H1 (cell line): ENCODE measurements around the gene STXBP4. TPM values are rescaled to one million over a fixed set of nuclear protein-coding genes. Genes with fewer than 3 reads are reported as not detected.

Source experiments
- CTCF ChIA-PET: fragments of 300-600 bp; sonication (Branson Sonifier 250); formaldehyde crosslinking; loops from one replicate; lab custom pipeline; 2021; ENCODE audit not compliant: partially characterized antibody; lab: Charles Lee
- POLR2A ChIA-PET: fragments of 300-600 bp; sonication (Branson Sonifier 250); formaldehyde crosslinking; loops from one replicate; lab custom pipeline; 2021; ENCODE audit warnings: inconsistent platforms; ENCODE audit not compliant: partially characterized antibody; lab: Charles Lee
- DNase-seq, 2 experiments: peaks; one replicate each; pipeline versions ENCODE4 v3.0.0 to v3.0.0-alpha.2; 2010 to 2022; ENCODE audit warnings: low spot score in 2 of 2, low read depth in 1 of 2, mixed read lengths in 1 of 2
- FAIRE-seq: peaks from 2 replicates; lab custom pipeline; 2011; peaks lifted over from hg19 to GRCh38; lab: Jason Lieb, UNC
- H2AFZ ChIP-seq: 2 replicates; pipeline ENCODE4 v1.8.1; 2012; ENCODE audit warnings: low read length, inconsistent platforms
- H2AK5ac ChIP-seq: 2 replicates; pipeline ENCODE4 v1.6.1; 2013; ENCODE audit warnings: low read depth, low read length
- H2BK120ac ChIP-seq: replicated peaks from 2 replicates; pipeline ENCODE3; 2013; ENCODE audit warnings: low read depth, low read length, inconsistent platforms
- H2BK12ac ChIP-seq: 2 replicates; pipeline ENCODE4 v1.6.1; 2013; ENCODE audit warnings: low read depth, low read length
- H2BK15ac ChIP-seq: 2 replicates; pipeline ENCODE4 v1.6.1; 2013; ENCODE audit warnings: low read length
- H2BK20ac ChIP-seq: 2 replicates; pipeline ENCODE4 v1.6.1; 2013; ENCODE audit warnings: low read length
- H2BK5ac ChIP-seq: 2 replicates; pipeline ENCODE4 v1.6.1; 2013; ENCODE audit warnings: low read depth, low read length
- H3K14ac ChIP-seq: 2 replicates; pipeline ENCODE4 v1.6.1; 2013; ENCODE audit warnings: inconsistent platforms; ENCODE audit not compliant: insufficient read length
- H3K18ac ChIP-seq: 2 replicates; pipeline ENCODE4 v1.6.1; 2013; ENCODE audit warnings: low read length; ENCODE audit errors: extremely low read depth
- H3K23ac ChIP-seq: 2 replicates; pipeline ENCODE4 v1.6.1; 2013; ENCODE audit warnings: inconsistent platforms; ENCODE audit not compliant: insufficient read length
- H3K23me2 ChIP-seq: 2 replicates; pipeline ENCODE4 v1.6.1; 2013; ENCODE audit warnings: low read depth, low read length
- H3K27ac ChIP-seq: 2 replicates; pipeline ENCODE4 v1.6.1; 2011; ENCODE audit warnings: low read depth, low read length, inconsistent platforms
- H3K27me3 ChIP-seq, 4 experiments: replicated peaks in 1 of 4; 1 replicate in 1 of 4; 2 replicates in 3 of 4; pipeline versions ENCODE4 v1.6.1 to v1.8.1; 2011 to 2013; ENCODE audit warnings: low read length in 3 of 4, mild to moderate bottlenecking in 3 of 4, inconsistent platforms in 2 of 4, mixed read lengths in 2 of 4, moderate library complexity in 1 of 4; ENCODE audit not compliant: control insufficient read depth in 3 of 4, insufficient read depth in 3 of 4; ENCODE audit errors: extremely low read depth in 1 of 4
- H3K36me3 ChIP-seq, 4 experiments: 2 replicates each; pipeline versions ENCODE4 v1.6.1 to v1.8.1; 2011 to 2013; ENCODE audit warnings: mild to moderate bottlenecking in 4 of 4, low read length in 3 of 4, moderate library complexity in 2 of 4, control low read depth in 1 of 4, inconsistent platforms in 1 of 4; ENCODE audit not compliant: insufficient read depth in 4 of 4, control insufficient read depth in 2 of 4
- H3K4ac ChIP-seq: replicated peaks from 2 replicates; pipeline ENCODE3; 2013; ENCODE audit warnings: low read length, low read depth, mixed read lengths, inconsistent platforms; ENCODE audit not compliant: insufficient read length
- H3K4me1 ChIP-seq, 4 experiments: replicated peaks in 1 of 4; 1 replicate in 1 of 4; 2 replicates in 3 of 4; pipeline versions ENCODE4 v1.6.1 to v1.8.1; 2011 to 2013; ENCODE audit warnings: low read length in 3 of 4, inconsistent platforms in 2 of 4, mixed read lengths in 1 of 4; ENCODE audit not compliant: insufficient read depth in 4 of 4, control insufficient read depth in 3 of 4
- H3K4me2 ChIP-seq, 2 experiments: 2 replicates each; pipeline versions ENCODE4 v1.6.1 to v1.8.1; 2011 to 2013; ENCODE audit warnings: low read depth in 2 of 2, low read length in 2 of 2, control low read depth in 1 of 2, inconsistent platforms in 1 of 2, mild to moderate bottlenecking in 1 of 2; ENCODE audit not compliant: insufficient read depth in 1 of 2
- H3K4me3 ChIP-seq, 4 experiments: fragments of 200-600, 300-600 bp in 1 of 4; sonication (generic), shearing (Covaris generic), sonication (Bioruptor Twin) in 1 of 4; 2 replicates each; pipeline versions ENCODE4 v1.5.1 to v1.8.1; 2011 to 2016; ENCODE audit warnings: low read length in 4 of 4, low read depth in 3 of 4, control low read depth in 2 of 4, inconsistent platforms in 2 of 4, mild to moderate bottlenecking in 2 of 4, mixed read lengths in 1 of 4, moderate library complexity in 1 of 4; ENCODE audit not compliant: insufficient read depth in 2 of 4; ENCODE audit errors: extremely low read depth in 1 of 4
- H3K56ac ChIP-seq: replicated peaks from 2 replicates; pipeline ENCODE3; 2013; ENCODE audit warnings: low read depth, mild to moderate bottlenecking, mixed read lengths, low read length, inconsistent platforms; ENCODE audit not compliant: insufficient read length
- H3K79me1 ChIP-seq: 2 replicates; pipeline ENCODE4 v1.6.1; 2013; ENCODE audit warnings: low read depth, low read length, control low read depth
- H3K79me2 ChIP-seq, 2 experiments: 2 replicates each; pipeline versions ENCODE4 v1.6.1 to v1.8.1; 2012 to 2013; ENCODE audit warnings: low read length in 2 of 2, mild to moderate bottlenecking in 2 of 2, inconsistent platforms in 1 of 2; ENCODE audit not compliant: insufficient read depth in 2 of 2, control insufficient read depth in 1 of 2
- H3K9ac ChIP-seq, 4 experiments: replicated peaks in 1 of 4; 1 replicate in 1 of 4; 2 replicates in 3 of 4; pipeline versions ENCODE4 v1.6.1 to v1.8.1; 2011 to 2013; ENCODE audit warnings: low read depth in 3 of 4, low read length in 3 of 4, control low read depth in 2 of 4, mild to moderate bottlenecking in 2 of 4, moderate library complexity in 2 of 4, inconsistent platforms in 1 of 4; ENCODE audit errors: extremely low read depth in 1 of 4
- H3K9me3 ChIP-seq, 2 experiments: 2 replicates each; pipeline versions ENCODE4 v1.6.1 to v1.8.1; 2012 to 2013; ENCODE audit warnings: mild to moderate bottlenecking in 2 of 2, moderate library complexity in 2 of 2, control low read depth in 1 of 2, inconsistent platforms in 1 of 2, low read depth in 1 of 2, low read length in 1 of 2, mixed read lengths in 1 of 2; ENCODE audit not compliant: insufficient read depth in 2 of 2
- H4K20me1 ChIP-seq, 2 experiments: replicated peaks in 1 of 2; 2 replicates each; pipeline versions ENCODE3 to v1.8.1; 2011 to 2013; ENCODE audit warnings: inconsistent platforms in 2 of 2, low read length in 2 of 2, mild to moderate bottlenecking in 1 of 2; ENCODE audit not compliant: insufficient read depth in 2 of 2, control insufficient read depth in 1 of 2
- H4K5ac ChIP-seq: 2 replicates; pipeline ENCODE4 v1.6.1; 2013; ENCODE audit warnings: low read length, low read depth, mixed read lengths, inconsistent platforms; ENCODE audit not compliant: insufficient read length
- H4K8ac ChIP-seq: 2 replicates; pipeline ENCODE4 v1.8.0; 2013; ENCODE audit warnings: mild to moderate bottlenecking, moderate library complexity, low read length, inconsistent platforms; ENCODE audit not compliant: insufficient read depth; ENCODE audit errors: extremely low read depth
- H4K91ac ChIP-seq: replicated peaks from 2 replicates; pipeline ENCODE3; 2013; ENCODE audit warnings: low read length, mixed read lengths, inconsistent platforms; ENCODE audit not compliant: insufficient read length
- BCL11A ChIP-seq, 2 experiments: IDR thresholded peaks; one replicate each; pipeline ENCODE4 v1.6.1; 2011; ENCODE audit warnings: low read depth in 2 of 2, low read length in 2 of 2, mild to moderate bottlenecking in 2 of 2
- CBX5 ChIP-seq: fragments of 300-800, 300-1000 bp; sonication (generic); IDR thresholded peaks from 2 replicates; pipeline ENCODE4 v1.7.1; 2016; ENCODE audit warnings: antibody characterized with exemption, low read length, low read depth
- GTF2F1 ChIP-seq: IDR thresholded peaks from 2 replicates; pipeline ENCODE4 v1.6.1; 2012; ENCODE audit warnings: low read depth, low read length, improper control_type of control experiment, borderline replicate concordance
- HDAC2 ChIP-seq, 2 experiments: fragments of 300-600 bp in 1 of 2; sonication (generic) in 1 of 2; IDR thresholded peaks; 2 replicates each; pipeline ENCODE4 v1.6.1; 2011 to 2012; ENCODE audit warnings: low read depth in 2 of 2, low read length in 2 of 2, mild to moderate bottlenecking in 2 of 2, moderate library complexity in 2 of 2, borderline replicate concordance in 1 of 2, inconsistent platforms in 1 of 2
- JUN ChIP-seq: IDR thresholded peaks from 2 replicates; pipeline ENCODE4 v1.6.1; 2011; ENCODE audit warnings: low read depth, mild to moderate bottlenecking, improper control_type of control experiment, low read length
- JUND ChIP-seq: IDR thresholded peaks from 2 replicates; pipeline ENCODE4 v1.6.1; 2011; ENCODE audit warnings: mild to moderate bottlenecking, improper control_type of control experiment, low read length
- NANOG ChIP-seq: IDR thresholded peaks from 2 replicates; pipeline ENCODE4 v1.6.1; 2011; ENCODE audit warnings: low read length, low read depth, mild to moderate bottlenecking, inconsistent platforms; ENCODE audit not compliant: insufficient read depth, poor library complexity, severe bottlenecking
- POU5F1 ChIP-seq: IDR thresholded peaks from 2 replicates; pipeline ENCODE4 v1.6.1; 2011; ENCODE audit warnings: low read depth, mild to moderate bottlenecking, low read length, moderate library complexity
- SP4 ChIP-seq: IDR thresholded peaks from 2 replicates; pipeline ENCODE4 v1.6.1; 2012; ENCODE audit warnings: low read length, inconsistent platforms
- TAF7 ChIP-seq: optimal IDR thresholded peaks from 2 replicates; pipeline ENCODE3; 2011; ENCODE audit warnings: low read depth, mild to moderate bottlenecking, inconsistent platforms, low read length, moderate library complexity, borderline replicate concordance
- TBP ChIP-seq: IDR thresholded peaks from 2 replicates; pipeline ENCODE4 v1.6.1; 2011; ENCODE audit warnings: low read depth, low read length, improper control_type of control experiment
- TCF12 ChIP-seq: IDR thresholded peaks from 2 replicates; pipeline ENCODE4 v1.6.1; 2011; ENCODE audit warnings: low read depth, mild to moderate bottlenecking, low read length
- WGBS, 2 experiments: shearing (Covaris generic) in 1 of 2; methylation state at CpG; one replicate each; pipeline versions ENCODE4 v1.1.6 to v1.1.7; 2013 to 2015; ENCODE audit warnings: low lambda C conversion rate in 2 of 2, mixed read lengths in 2 of 2, inconsistent platforms in 1 of 2, low coverage in 1 of 2, missing lambda C conversion rate in 1 of 2; ENCODE audit not compliant: insufficient replicate concordance in 2 of 2, insufficient coverage in 1 of 2, insufficient read length in 1 of 2; ENCODE audit errors: extremely low coverage in 1 of 2, missing lambda C conversion rate in 1 of 2; 5-methylcytosine and 5-hydroxymethylcytosine counted together
- polyA plus RNA-seq, 7 experiments: library from polyadenylated mRNA; depleted of rRNA in 3 of 7; stranded (reverse) in 5 of 7; unstranded in 2 of 7; fragments of >200 nt in 5 of 7; fragments of 200-250 nt in 2 of 7; gene quantifications; 1 replicate in 5 of 7; 2 replicates in 1 of 7; 4 replicates in 1 of 7; pipeline versions ENCODE4 v1.2.1 to v1.2.3, GENCODE V29; 2011 to 2013; ENCODE audit warnings: missing spikeins in 2 of 7, mixed read lengths in 2 of 7
- total RNA-seq: library from RNA; stranded (reverse); fragmentation: NEBNext Ultra II Directional; extraction: Animal tissue kit (Norgen Biotek cat#: 25700); gene quantifications from 2 replicates; pipeline ENCODE4 v1.2.1, GENCODE V29; 2021

Gene STXBP4
- total and polyA plus RNA-seq, 2 of the 8 experiments (the other 6 are each of a cell fraction or from before 2014, with no cell fraction given) = 3.2 to 18.5 TPM

DNA sequence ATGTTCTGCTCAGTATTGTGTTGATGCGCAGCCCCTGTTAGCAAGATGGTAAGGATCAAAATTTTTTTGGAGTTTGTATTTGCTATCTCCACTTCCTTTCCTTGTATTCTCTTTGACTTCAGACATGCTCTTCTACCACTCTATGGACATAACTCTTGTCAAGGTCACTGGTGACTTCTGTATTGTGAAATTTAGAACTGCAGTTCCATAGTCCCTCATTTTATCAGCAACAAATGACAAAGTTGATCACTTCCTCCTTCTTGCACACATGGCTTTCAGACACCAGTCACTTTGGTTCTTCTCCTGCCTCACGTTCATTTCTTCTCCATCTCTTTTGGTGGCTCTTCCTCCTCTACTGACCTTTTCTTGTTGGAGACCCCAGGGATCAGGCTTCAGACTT is 21.2 kb upstream of the STXBP4 start:
- TF ChIP-seq TCF12 = no peak
- no peak for TF ChIP-seq NANOG
- no peak for TF ChIP-seq TBP
- no peak for TF ChIP-seq JUND
- TF ChIP-seq SP4 = no peak
- no peak for TF ChIP-seq JUN
- TF ChIP-seq POU5F1 = no peak
- no peak for TF ChIP-seq HDAC2 (IDR thresholded peaks at IDR 0.05; ENCODE audit: borderline replicate concordance in 1 of 2, low read depth in 2 of 2, low read length in 2 of 2)
- TF ChIP-seq BCL11A (IDR thresholded peaks at IDR 0.05; ENCODE audit: low read depth in 2 of 2, low read length in 2 of 2) = no peak
- TF ChIP-seq GTF2F1 = no peak
- no peak for TF ChIP-seq TAF7
- no peak for TF ChIP-seq CBX5
- Histone ChIP-seq H3K79me2 (no peaks in the 10 kb centered on the region), H2BK120ac (no peak overlapping the region), H3K23me2 (no peaks in the 10 kb centered on the region; the same call in 1 of the 2 replicates), H3K23ac (no peak overlapping the region), H3K4me2 (no peak overlapping the region), H4K91ac (no peak overlapping the region), H3K36me3 (peaks cover 18 to 52% (median 42%) of the 10 kb centered on the region in 4 experiments), H2BK12ac (no peak overlapping the region), H3K18ac (no peak overlapping the region), H2BK15ac (no peak overlapping the region), H4K20me1 (peaks cover 0 to 3% of the 10 kb centered on the region in 2 experiments), H3K79me1 (no peaks in the 10 kb centered on the region), H3K4me3 (no peak overlapping the region), H2AK5ac (no peak overlapping the region), H2BK5ac (no peak overlapping the region), H4K8ac (no peak overlapping the region), H3K4ac (no peak overlapping the region), H3K9me3 (no peaks in the 10 kb centered on the region), H3K27me3 (peaks cover 0 to 2% (median 0%) of the 10 kb centered on the region in 4 experiments; a peak in 1 of 7 replicates), H4K5ac (no peak overlapping the region), H2BK20ac (no peak overlapping the region), H3K27ac (no peak overlapping the region), H3K9ac (no peak overlapping the region), H3K56ac (no peak overlapping the region), H2AFZ (no peak overlapping the region), H3K4me1 (no peaks in the 10 kb centered on the region), H3K14ac (no peak overlapping the region)
- 96% methylated on average over 2 of the region's 2 CpGs; no CpG with 5 or more reads in 1 of the 2 experiments for WGBS, 2 experiments
- ChIA-PET POLR2A (no interaction called here), CTCF (no interaction called here)
- FAIRE-seq (no peak), DNase-seq (no peak)
